ENCODE measurements around the gene AJAP1. TPM values are rescaled to one million over a fixed set of nuclear protein-coding genes. Genes with fewer than 3 reads are reported as not detected.

The AJAP1 gene
- total and polyA plus RNA-seq, 12 donors: 0.07 to 2.2 (median 0.44) TPM

GRCh38 chr1:4794020-4794780, 139.8 kb downstream of the AJAP1 start:
- intact Hi-C loops (cut with DNase I): no loop called here
- Histone ChIP-seq H3K4me1 (replicated peaks in 1 of 2) (no peaks in the 10 kb centered on the region), H3K27ac (no peak overlapping the region), H3K4me3 (no peak overlapping the region), H3K27me3 (no peaks in the 10 kb centered on the region), H3K9me3 (replicated peaks in 1 of 3) (no peaks in the 10 kb centered on the region), H3K36me3 (replicated peaks in 1 of 2) (no peaks in the 10 kb centered on the region)
- TF ChIP-seq POLR2A (IDR thresholded peaks at IDR 0.05): no peak
- TF ChIP-seq CTCF (IDR thresholded peaks at IDR 0.05): no peak
- 62 to 77% (median 68%) methylated on average over 5 to 6 of the region's 6 CpGs for WGBS, 4 donors
- DNase-seq: peak in 1 of 7 donors; percentile 24

GRCh38 chr1:4796161-4797015, 142.0 kb downstream of the AJAP1 start:
- intact Hi-C loops (cut with DNase I): no loop called here
- 70 to 85% (median 79%) methylated on average over 11 of the region's 11 CpGs for WGBS, 4 donors
- no peaks in the 10 kb centered on the region for H3K9me3 ChIP-seq (replicated peaks in 1 of 3)
- no peaks in the 10 kb centered on the region for H3K27me3 ChIP-seq
- H3K27ac ChIP-seq: no peak overlapping the region
- DNase-seq: no peak
- TF ChIP-seq POLR2A (IDR thresholded peaks at IDR 0.05) (no peak), CTCF (IDR thresholded peaks at IDR 0.05) (no peak)
- no peak overlapping the region for H3K4me3 ChIP-seq
- H3K36me3 ChIP-seq (replicated peaks in 1 of 2): no peaks in the 10 kb centered on the region
- no peaks in the 10 kb centered on the region for H3K4me1 ChIP-seq (replicated peaks in 1 of 2)

GRCh38 chr1:4797016-4797410, 142.6 kb downstream of the AJAP1 start:
- intact Hi-C loops (cut with DNase I): no loop called here
- H3K4me3 ChIP-seq: no peak overlapping the region
- no peaks in the 10 kb centered on the region for H3K9me3 ChIP-seq (replicated peaks in 1 of 3)
- no peaks in the 10 kb centered on the region for H3K27me3 ChIP-seq
- no peak for DNase-seq
- H3K36me3 ChIP-seq (replicated peaks in 1 of 2): no peaks in the 10 kb centered on the region
- no peaks in the 10 kb centered on the region for H3K4me1 ChIP-seq (replicated peaks in 1 of 2)
- TF ChIP-seq CTCF (IDR thresholded peaks at IDR 0.05) (no peak), POLR2A (IDR thresholded peaks at IDR 0.05) (no peak)
- 66 to 77% (median 69%) methylated on average over 4 to 6 of the region's 6 CpGs for WGBS, 4 donors
- no peak overlapping the region for H3K27ac ChIP-seq

- Histone ChIP-seq H3K27me3 (no peaks in the 10 kb centered on the region), H3K27ac (no peak overlapping the region), H3K9me3 (replicated peaks in 1 of 3) (no peaks in the 10 kb centered on the region), H3K36me3 (replicated peaks in 1 of 2) (no peaks in the 10 kb centered on the region), H3K4me1 (replicated peaks in 1 of 2) (no peaks in the 10 kb centered on the region), H3K4me3 (no peak overlapping the region)
- WGBS, 4 donors: 85 to 89% (median 85%) methylated on average over 5 of the region's 5 CpGs
- TF ChIP-seq POLR2A (IDR thresholded peaks at IDR 0.05) (no peak), CTCF (IDR thresholded peaks at IDR 0.05) (no peak)
- no peak for DNase-seq
- intact Hi-C loops (cut with DNase I): no loop called here
These were observed 143.0 kb downstream of the AJAP1 start for GRCh38 chr1:4797429-4797828.
